AG04449 (cell line): Measurements from ENCODE around the gene LMLN.
"Not testable (repeated sequence)": the region's sequence is repeated elsewhere in the genome, so short reads cannot be mapped to it uniquely, and the experiment has no call there.

Experiments used
- CTCF ChIA-PET: fragments of 350-600 bp; formaldehyde crosslinking; extraction: SDS; loops from one replicate; lab custom pipeline; 2021; ENCODE audit warnings: antibody characterized with exemption; lab: Yijun Ruan, JAX
- POLR2A ChIA-PET: fragments of 400-600, 350-600 bp; formaldehyde crosslinking; extraction: SDS; loops from one replicate; lab custom pipeline; 2020; ENCODE audit warnings: antibody characterized with exemption, inconsistent platforms; lab: Yijun Ruan, JAX
- DNase-seq: peaks from one replicate; pipeline ENCODE4 v3.0.0-alpha.2; 2010; ENCODE audit warnings: low read depth, low spot score
- H3K4me3 ChIP-seq: 2 replicates; pipeline ENCODE4 v1.5.1; 2011; ENCODE audit warnings: low read depth, mild to moderate bottlenecking, control low read depth, low read length
- CTCF ChIP-seq: IDR thresholded peaks from one replicate; pipeline ENCODE4 v1.5.1; 2011; ENCODE audit warnings: mild to moderate bottlenecking, moderate library complexity, low read length, control low read depth, inconsistent platforms; ENCODE audit not compliant: insufficient read depth; ENCODE audit errors: missing control alignments

Gene LMLN

GRCh38 chr3:197956626-197956988, 3.4 kb upstream of the LMLN start:
- POLR2A ChIA-PET = interaction anchor here (0.7 kb wide), 1 partner anchor 121 kb away, joined by 3 read pairs; no protein-coding TSS in a partner anchor

GRCh38 chr3:197957790-197958133, 2.3 kb upstream of the LMLN start:
- no peak overlapping the region for H3K4me3 ChIP-seq
- CTCF ChIA-PET = interaction anchor here (0.6 to 2.3 kb wide), 2 partner anchors 15 to 47 kb away, joined by 3 to 11 read pairs; no protein-coding TSS in a partner anchor
- POLR2A ChIA-PET = interaction anchor here (2.1 kb wide), 1 partner anchor 8 kb away, joined by 8 read pairs; the partner anchor contains the start of gene RPL35A
- no peak for DNase-seq
- no peak for TF ChIP-seq CTCF

More at GRCh38 chr3:197956626-197956988, 3.4 kb upstream of the LMLN start:
- TF ChIP-seq CTCF = no peak
- no peak overlapping the region for H3K4me3 ChIP-seq
- CTCF ChIA-PET = no interaction called here
- DNase-seq = no peak

GRCh38 chr3:197958346-197958745, 1.7 kb upstream of the LMLN start:
- no peak overlapping the region for H3K4me3 ChIP-seq
- TF ChIP-seq CTCF = no peak
- POLR2A ChIA-PET = interaction anchor here (2.1 kb wide), 1 partner anchor 9 kb away, joined by 8 read pairs; the partner anchor contains the start of gene RPL35A
- no peak for DNase-seq
- CTCF ChIA-PET = interaction anchor here (1.3 to 2.3 kb wide), 3 partner anchors 16 to 114 kb away, joined by 4 to 11 read pairs (median 5); no protein-coding TSS in a partner anchor

- not testable (repeated sequence) for DNase-seq, H3K4me3 ChIP-seq
- ChIA-PET CTCF (interaction anchor here (1.3 to 2.3 kb wide), 3 partner anchors 16 to 113 kb away, joined by 4 to 11 read pairs (median 5); no protein-coding TSS in a partner anchor), POLR2A (interaction anchor here (2.1 kb wide), 1 partner anchor 9 kb away, joined by 8 read pairs; the partner anchor contains the start of gene RPL35A)
These were observed 1.2 kb upstream of the LMLN start for GRCh38 chr3:197958848-197959247.

GRCh38 chr3:197959500-197959890, 522 bp upstream of the LMLN start:
- POLR2A ChIA-PET = interaction anchor here (2.1 kb wide), 1 partner anchor 10 kb away, joined by 8 read pairs; the partner anchor contains the start of gene RPL35A
- TF ChIP-seq CTCF = no peak
- peak overlapping the region; percentile 58 for H3K4me3 ChIP-seq
- CTCF ChIA-PET = interaction anchor here (1.3 to 2.3 kb wide), 3 partner anchors 17 to 113 kb away, joined by 4 to 11 read pairs (median 5); no protein-coding TSS in a partner anchor
- no peak for DNase-seq

GRCh38 chr3:197960694-197961581, 921 bp downstream of the LMLN start:
- no peak for TF ChIP-seq CTCF
- DNase-seq = no peak
- CTCF ChIA-PET = interaction anchor here (0.9 to 1.3 kb wide), 2 partner anchors 9 to 55 kb away, joined by 3 to 6 read pairs; no protein-coding TSS in a partner anchor
- POLR2A ChIA-PET = no interaction called here
- H3K4me3 ChIP-seq = peak overlapping the region; percentile 95
